K562 (cell line): ENCODE results near the gene ATAD3B. TPM values are rescaled to one million over a fixed set of nuclear protein-coding genes. Genes with fewer than 3 reads are reported as not detected.
A peak's percentile ranks its signal among the peaks of the same experiment; 100 is the strongest.

Source experiments
- ATAC-seq: fragments of 200-7000 bp; cut with Tn5 transposase; 3 replicates; pipeline ENCODE4 v1.9.1; 2020; ENCODE audit warnings: moderate library complexity
- BruUV-seq: library from RNA; stranded (reverse); fragments of 400-500 nt; replicated peaks from 2 replicates; lab custom pipeline; 2021; lab: Mats Ljungman, UMichigan
- CTCF ChIA-PET: fragments of 300-600 bp; formaldehyde crosslinking; extraction: SDS; loops from one replicate; lab custom pipeline; 2021; ENCODE audit warnings: low intra/inter-chr PET ratio; lab: Yijun Ruan, JAX
- POLR2A ChIA-PET: fragments of 300-600, 350-650 bp; sonication (Branson Sonifier 250); formaldehyde crosslinking; extraction: SDS; loops from one replicate; lab custom pipeline; 2021; ENCODE audit warnings: antibody characterized with exemption, inconsistent platforms; lab: Yijun Ruan, JAX
- DNase-seq, 4 experiments: peaks; one replicate each; pipeline versions ENCODE4 v3.0.0 to v3.0.0-alpha.2; 2011 to 2018; ENCODE audit warnings: low spot score in 3 of 4, mixed read lengths in 3 of 4; ENCODE audit errors: extremely low read depth in 1 of 4
- FAIRE-seq: peaks from 2 replicates; lab custom pipeline; 2011; peaks lifted over from hg19 to GRCh38; lab: Jason Lieb, UNC
- H2AFZ ChIP-seq: 2 replicates; pipeline ENCODE4 v1.6.0; 2011; ENCODE audit warnings: low read depth, low read length, control low read depth, inconsistent platforms
- H3K27ac ChIP-seq: fragments of 200-600 bp; 3 replicates; pipeline ENCODE4 v1.8.0; 2011; ENCODE audit warnings: low read depth, mild to moderate bottlenecking, control low read depth, inconsistent platforms, low read length, moderate library complexity, mixed read lengths; ENCODE audit errors: extremely low read depth
- H3K27me3 ChIP-seq, 2 experiments: fragments of 300-600 bp in 1 of 2; 2 replicates in 1 of 2; 3 replicates in 1 of 2; pipeline versions ENCODE4 v1.6.0 to v1.8.0; 2011; ENCODE audit warnings: inconsistent platforms in 2 of 2, low read length in 2 of 2, mild to moderate bottlenecking in 1 of 2, mixed read lengths in 1 of 2, moderate library complexity in 1 of 2; ENCODE audit not compliant: control insufficient read depth in 2 of 2, insufficient read depth in 2 of 2
- H3K36me3 ChIP-seq: fragments of 300-600 bp; 3 replicates; pipeline ENCODE4 v1.8.0; 2011; ENCODE audit warnings: mild to moderate bottlenecking, low read length, inconsistent platforms; ENCODE audit not compliant: control insufficient read depth, insufficient read depth
- H3K4me1 ChIP-seq, 2 experiments: fragments of 200-600 bp in 1 of 2; replicated peaks in 1 of 2; 2 replicates in 1 of 2; 3 replicates in 1 of 2; pipeline versions ENCODE4 v1.5.1 to v1.8.0; 2011; ENCODE audit warnings: inconsistent platforms in 2 of 2, low read length in 2 of 2, mild to moderate bottlenecking in 1 of 2, mixed read lengths in 1 of 2, moderate library complexity in 1 of 2; ENCODE audit not compliant: control insufficient read depth in 2 of 2, insufficient read depth in 2 of 2
- H3K4me2 ChIP-seq: 2 replicates; pipeline ENCODE4 v1.6.1; 2011; ENCODE audit warnings: low read length, control low read depth, inconsistent platforms, mixed read lengths; ENCODE audit not compliant: insufficient read depth
- H3K4me3 ChIP-seq: fragments of 200-600 bp; sonication (generic), shearing (Covaris generic); 2 replicates; pipeline ENCODE4 v1.5.1; 2016; ENCODE audit warnings: control low read depth, inconsistent platforms
- H3K79me2 ChIP-seq: fragments of 200-600 bp; 3 replicates; pipeline ENCODE4 v1.8.0; 2011; ENCODE audit warnings: low read length, inconsistent platforms; ENCODE audit not compliant: control insufficient read depth, insufficient read depth
- H3K9ac ChIP-seq, 2 experiments: 2 replicates each; pipeline versions ENCODE4 v1.6.0 to v1.6.1; 2011; ENCODE audit warnings: low read depth in 2 of 2, low read length in 2 of 2, control low read depth in 1 of 2, inconsistent platforms in 1 of 2, mild to moderate bottlenecking in 1 of 2, mixed read lengths in 1 of 2; ENCODE audit not compliant: insufficient read depth in 1 of 2
- H3K9me1 ChIP-seq: one replicate; pipeline ENCODE4 v1.6.0; 2011; ENCODE audit warnings: inconsistent platforms, mild to moderate bottlenecking, low read length, moderate library complexity; ENCODE audit not compliant: control insufficient read depth, insufficient read depth
- H3K9me3 ChIP-seq: replicated peaks from 2 replicates; pipeline ENCODE4 v1.5.1; 2011; ENCODE audit warnings: low read depth, low read length, inconsistent platforms; ENCODE audit not compliant: control insufficient read depth, insufficient read depth
- H4K20me1 ChIP-seq: replicated peaks from 2 replicates; pipeline ENCODE4 v1.6.1; 2011; ENCODE audit warnings: low read length, inconsistent platforms, mixed read lengths; ENCODE audit not compliant: control insufficient read depth, insufficient read depth
- BCOR ChIP-seq: fragments of 450-650 bp; IDR thresholded peaks from 2 replicates; pipeline ENCODE4 v1.6.1; 2016
- CBFA2T2 ChIP-seq: fragments of 450-650 bp; conservative IDR thresholded peaks from 2 replicates; pipeline ENCODE4 v1.6.1; 2017; ENCODE audit warnings: mild to moderate bottlenecking
- ELF1 ChIP-seq: fragments of 200-800 bp; sonication (Bioruptor generic); IDR thresholded peaks from 2 replicates; pipeline ENCODE4 v1.6.1; 2016; ENCODE audit warnings: missing genetic modification characterization, missing compliant biosample characterization
- FOXP1 ChIP-seq: sonication (generic); formaldehyde crosslinking; IDR thresholded peaks from 2 replicates; pipeline ENCODE4 v1.8.0; 2022; ENCODE audit warnings: mild to moderate bottlenecking, missing genetic modification reagents
- GABPB1 ChIP-seq: sonication (generic); formaldehyde crosslinking; IDR thresholded peaks from 2 replicates; pipeline ENCODE4 v1.8.0; 2022; ENCODE audit warnings: mild to moderate bottlenecking, missing genetic modification reagents
- GABPB2 ChIP-seq: fragments of 250-450 bp; sonication (Bioruptor Pico); conservative IDR thresholded peaks from 2 replicates; pipeline ENCODE4 v1.5.1; 2021; ENCODE audit warnings: mild to moderate bottlenecking
- KDM1A ChIP-seq, 2 experiments: fragments of 450-650 bp; IDR thresholded peaks; 2 replicates each; pipeline ENCODE4 v1.6.1; 2016; ENCODE audit warnings: mild to moderate bottlenecking in 2 of 2
- MAZ ChIP-seq, 2 experiments: fragments of 450-650 bp in 1 of 2; sonication (generic) in 1 of 2; formaldehyde crosslinking; IDR thresholded peaks in 1 of 2; conservative IDR thresholded peaks in 1 of 2; 2 replicates each; pipeline versions ENCODE4 v1.4.0 to v1.5.0; 2020; ENCODE audit warnings: mild to moderate bottlenecking in 1 of 2, missing genetic modification reagents in 1 of 2
- MCM3 ChIP-seq: fragments of 450-650 bp; IDR thresholded peaks from 2 replicates; pipeline ENCODE4 v1.6.1; 2016
- MEF2D ChIP-seq: conservative IDR thresholded peaks from 2 replicates; pipeline ENCODE4 v1.6.1; 2016; ENCODE audit warnings: low read depth, missing genetic modification characterization, missing compliant biosample characterization
- RBM17 ChIP-seq: fragments of 200-400 bp; formaldehyde crosslinking; IDR thresholded peaks from 2 replicates; pipeline ENCODE4 v1.6.1; 2017; ENCODE audit warnings: low read depth, mild to moderate bottlenecking, low read length, borderline replicate concordance
- ZNF3 ChIP-seq: fragments of 250-450 bp; sonication (Bioruptor Pico); IDR thresholded peaks from 2 replicates; pipeline ENCODE4 v1.5.0; 2021; ENCODE audit warnings: mild to moderate bottlenecking, moderate library complexity
- ZNF354B ChIP-seq: fragments of 250-450 bp; sonication (Bioruptor Pico); IDR thresholded peaks from 2 replicates; pipeline ENCODE4 v1.4.0; 2020
- ZNF511 ChIP-seq: sonication (generic); formaldehyde crosslinking; IDR thresholded peaks from 2 replicates; pipeline ENCODE4 v1.8.0; 2022; ENCODE audit warnings: mild to moderate bottlenecking, missing genetic modification reagents
- WGBS: fragments of 100-300 bp; shearing (Covaris generic); methylation state at CpG from one replicate; pipeline ENCODE4 v1.1.6; 2016; ENCODE audit warnings: low coverage, mixed read lengths; ENCODE audit not compliant: insufficient coverage; ENCODE audit errors: missing lambda C conversion rate; 5-methylcytosine and 5-hydroxymethylcytosine counted together
- in situ Hi-C: fragments of 300-500 bp; cut with MboI; formaldehyde crosslinking; loops from 4 replicates; pipeline ENCODE4 v1.15.0; 2018; ENCODE audit warnings: inconsistent platforms, mixed read lengths
- intact Hi-C: fragments of 100-400 bp; cut with micrococcal nuclease; formaldehyde crosslinking; loops from 2 replicates; pipeline ENCODE4 v1.14.2; 2022
- polyA plus RNA-seq, 8 experiments: library from polyadenylated mRNA; depleted of rRNA in 4 of 8; stranded (reverse) in 5 of 8; unstranded in 3 of 8; fragments of >200 nt; fragmentation: Nextera tagmentation in 2 of 8; fragmentation: Illumina TruSeq in 1 of 8; extraction: Ambion mirVana in 2 of 8; extraction: Trizol in 1 of 8; gene quantifications; 2 replicates each; pipeline versions ENCODE4 v1.2.1 to v1.2.3, GENCODE V29; 2011 to 2014; ENCODE audit warnings: inconsistent platforms in 1 of 8, missing spikeins in 1 of 8
- total RNA-seq, 7 experiments: library from RNA; depleted of rRNA in 6 of 7; stranded (reverse); fragments of >200 nt in 6 of 7; fragmentation: Illumina TruSeq in 2 of 7; extraction: Trizol in 2 of 7; gene quantifications; 2 replicates each; pipeline versions ENCODE4 v1.2.1 to v1.2.3, GENCODE V29; 2011 to 2021; ENCODE audit warnings: low replicate concordance in 1 of 7

Gene ATAD3B
- total and polyA plus RNA-seq, 9 of the 15 experiments (the other 6 are each of a cell fraction or from before 2014, with no cell fraction given) = 0.07 to 113 (median 27.7) TPM

GRCh38 chr1:1422465-1423244, 48.9 kb upstream of the ATAD3B start (continued):
- TF ChIP-seq ZNF511 (no peak), FOXP1 (CRISPR knock-in tag) (no peak), CBFA2T2 (no peak), RBM17 (no peak), MAZ (CRISPR knock-in tag; conservative IDR thresholded peaks at IDR 0.05 in 1 of 2, IDR thresholded peaks at IDR 0.05 in 1 of 2) (0 out of 4 replicates have a peak, but pooled peaks of 1 of the 2 experiments have one; percentile 36), GABPB2 (CRISPR knock-in tag) (no peak)

- in situ Hi-C loops = no loop called here
- Histone ChIP-seq H3K9me3 (no peaks in the 10 kb centered on the region), H3K4me2 (peak overlapping the region; percentile 22; the same call in 1 of the 2 replicates), H4K20me1 (no peaks in the 10 kb centered on the region), H3K79me2 (no peaks in the 10 kb centered on the region)
- no peak for DNase-seq
- POLR2A ChIA-PET = interaction anchor here (1.1 to 1.4 kb wide), 2 partner anchors 11 to 31 kb away, joined by 4 to 5 read pairs; no protein-coding TSS in a partner anchor
- WGBS = 42% methylated on average over 7 of the region's 7 CpGs
- TF ChIP-seq ZNF354B (CRISPR knock-in tag) (no peak), MEF2D (tag) (no peak), ZNF3 (peak; percentile 97), ELF1 (peak; percentile 9; the same call in 1 of the 2 replicates), KDM1A (IDR thresholded peaks at IDR 0.05) (peak in 1 of 2 experiments; percentile 35; a peak in 1 of 4 replicates), BCOR (peak; percentile 41; the same call in 1 of the 2 replicates), MCM3 (no peak), GABPB1 (CRISPR knock-in tag) (no peak)
- TF ChIP-seq, all 486 proteins: peak for 4
- Histone ChIP-seq H3K36me3 (no peaks in the 10 kb centered on the region), H2AFZ (peak overlapping the region; percentile 41; the same call in 1 of the 2 replicates), H3K9me1 (no peaks in the 10 kb centered on the region), H3K4me1 (peaks cover 3 to 49% of the 10 kb centered on the region in 2 experiments; a peak in 4 of 5 replicates), H3K27ac (no peak overlapping the region), H3K4me3 (no peak overlapping the region), H3K27me3 (no peaks in the 10 kb centered on the region), H3K9ac (no peak overlapping the region; a peak in 1 of 4 replicates)
- ATAC-seq (no peak), FAIRE-seq (no peak)
- BruUV-seq = no TSS peak
- intact Hi-C loops = no loop called here
- CTCF ChIA-PET = no interaction called here
Measured at GRCh38 chr1:1423245-1423597, 48.3 kb upstream of the ATAD3B start.
